B cell (primary cell): Measurements from ENCODE around the gene ZNF280A.
"Not testable (repeated sequence)": the region's sequence is repeated elsewhere in the genome, so short reads cannot be mapped to it uniquely, and the experiment has no call there.

ENCODE experiments used
- EZH2 ChIP-seq: IDR thresholded peaks from 2 replicates; pipeline ENCODE4 v1.6.1; 2012; ENCODE audit warnings: borderline replicate concordance, low read depth, mild to moderate bottlenecking, moderate library complexity, low read length; ENCODE audit not compliant: insufficient read depth, poor library complexity, severe bottlenecking
- TF ChIP-seq, protein P1 (sequence below): fragments of 200-600 bp; IDR thresholded peaks from one replicate; pipeline ENCODE4 v1.8.0; 2022; ENCODE audit warnings: antibody characterized with exemption, mild to moderate bottlenecking

GRCh38 chr22:22510833-22511232, 9.2 kb downstream of the ZNF280A start:
- TF ChIP-seq, protein P1, sequence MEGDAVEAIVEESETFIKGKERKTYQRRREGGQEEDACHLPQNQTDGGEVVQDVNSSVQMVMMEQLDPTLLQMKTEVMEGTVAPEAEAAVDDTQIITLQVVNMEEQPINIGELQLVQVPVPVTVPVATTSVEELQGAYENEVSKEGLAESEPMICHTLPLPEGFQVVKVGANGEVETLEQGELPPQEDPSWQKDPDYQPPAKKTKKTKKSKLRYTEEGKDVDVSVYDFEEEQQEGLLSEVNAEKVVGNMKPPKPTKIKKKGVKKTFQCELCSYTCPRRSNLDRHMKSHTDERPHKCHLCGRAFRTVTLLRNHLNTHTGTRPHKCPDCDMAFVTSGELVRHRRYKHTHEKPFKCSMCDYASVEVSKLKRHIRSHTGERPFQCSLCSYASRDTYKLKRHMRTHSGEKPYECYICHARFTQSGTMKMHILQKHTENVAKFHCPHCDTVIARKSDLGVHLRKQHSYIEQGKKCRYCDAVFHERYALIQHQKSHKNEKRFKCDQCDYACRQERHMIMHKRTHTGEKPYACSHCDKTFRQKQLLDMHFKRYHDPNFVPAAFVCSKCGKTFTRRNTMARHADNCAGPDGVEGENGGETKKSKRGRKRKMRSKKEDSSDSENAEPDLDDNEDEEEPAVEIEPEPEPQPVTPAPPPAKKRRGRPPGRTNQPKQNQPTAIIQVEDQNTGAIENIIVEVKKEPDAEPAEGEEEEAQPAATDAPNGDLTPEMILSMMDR, result not testable (repeated sequence)
- not testable (repeated sequence) for TF ChIP-seq EZH2
